H9 (cell line): Measurements from ENCODE around the gene ZNF296. TPM values are rescaled to one million over a fixed set of nuclear protein-coding genes. Genes with fewer than 3 reads are reported as not detected.

Source experiments
- DNase-seq: peaks from one replicate; pipeline ENCODE4 v3.0.0-alpha.2; 2017
- H2AFZ ChIP-seq: one replicate; pipeline ENCODE4 v1.6.1; 2013; ENCODE audit warnings: mild to moderate bottlenecking, low read length, control low read depth, moderate library complexity
- H2AK5ac ChIP-seq: 2 replicates; pipeline ENCODE4 v1.6.1; 2013; ENCODE audit warnings: low read length, control low read depth, mixed read lengths; ENCODE audit not compliant: insufficient read length
- H2BK120ac ChIP-seq: one replicate; pipeline ENCODE4 v1.6.1; 2013; ENCODE audit warnings: low read depth, mild to moderate bottlenecking, low read length, control low read depth, inconsistent platforms; ENCODE audit not compliant: poor library complexity, severe bottlenecking
- H2BK12ac ChIP-seq: 2 replicates; pipeline ENCODE4 v1.6.1; 2013; ENCODE audit warnings: low read length, control low read depth, mixed read lengths, low read depth; ENCODE audit not compliant: insufficient read length
- H2BK15ac ChIP-seq: 2 replicates; pipeline ENCODE4 v1.6.1; 2013; ENCODE audit warnings: low read depth, low read length, control low read depth
- H2BK20ac ChIP-seq: one replicate; pipeline ENCODE4 v1.6.1; 2013; ENCODE audit warnings: low read depth, mild to moderate bottlenecking, low read length, control low read depth, inconsistent platforms; ENCODE audit not compliant: poor library complexity, severe bottlenecking
- H2BK5ac ChIP-seq: 2 replicates; pipeline ENCODE4 v1.6.1; 2013; ENCODE audit warnings: low read length, control low read depth, mixed read lengths; ENCODE audit not compliant: insufficient read length
- H3K14ac ChIP-seq: 2 replicates; pipeline ENCODE4 v1.6.1; 2013; ENCODE audit warnings: low read length, control low read depth; ENCODE audit not compliant: insufficient read depth
- H3K18ac ChIP-seq: 2 replicates; pipeline ENCODE4 v1.6.1; 2013; ENCODE audit warnings: low read depth, mild to moderate bottlenecking, mixed read lengths, low read length, control low read depth; ENCODE audit not compliant: insufficient read length
- H3K23ac ChIP-seq: 2 replicates; pipeline ENCODE4 v1.6.1; 2013; ENCODE audit warnings: low read length, control low read depth, mixed read lengths, low read depth; ENCODE audit not compliant: insufficient read length
- H3K23me2 ChIP-seq: 2 replicates; pipeline ENCODE4 v1.6.1; 2013; ENCODE audit warnings: low read depth, mild to moderate bottlenecking, mixed read lengths, low read length, control low read depth; ENCODE audit not compliant: insufficient read length, poor library complexity, severe bottlenecking
- H3K27ac ChIP-seq: 2 replicates; pipeline ENCODE4 v1.5.1; 2013; ENCODE audit warnings: low read length, control low read depth, mixed read lengths, low read depth; ENCODE audit not compliant: insufficient read length
- H3K27me3 ChIP-seq: 2 replicates; pipeline ENCODE4 v1.6.1; 2013; ENCODE audit warnings: low read length, control low read depth, inconsistent platforms; ENCODE audit not compliant: insufficient read depth
- H3K4ac ChIP-seq: 2 replicates; pipeline ENCODE4 v1.6.1; 2013; ENCODE audit warnings: low read depth, mild to moderate bottlenecking, control low read depth, inconsistent platforms, low read length, moderate library complexity
- H3K4me1 ChIP-seq: 2 replicates; pipeline ENCODE4 v1.6.1; 2013; ENCODE audit warnings: low read length, control low read depth, inconsistent platforms; ENCODE audit not compliant: insufficient read depth
- H3K4me2 ChIP-seq: 2 replicates; pipeline ENCODE4 v1.6.1; 2013; ENCODE audit warnings: low read length, control low read depth, mixed read lengths; ENCODE audit not compliant: insufficient read length, insufficient read depth
- H3K56ac ChIP-seq: 2 replicates; pipeline ENCODE4 v1.6.1; 2013; ENCODE audit warnings: low read depth, mild to moderate bottlenecking, mixed read lengths, low read length, control low read depth; ENCODE audit not compliant: insufficient read length
- H3K79me1 ChIP-seq: 2 replicates; pipeline ENCODE4 v1.6.1; 2013; ENCODE audit warnings: low read depth, mild to moderate bottlenecking, moderate library complexity, low read length, control low read depth, inconsistent platforms; ENCODE audit not compliant: insufficient read depth, poor library complexity, severe bottlenecking
- H3K79me2 ChIP-seq: 2 replicates; pipeline ENCODE4 v1.6.1; 2013; ENCODE audit warnings: low read length, control low read depth, inconsistent platforms; ENCODE audit not compliant: insufficient read depth
- H3K9ac ChIP-seq: 2 replicates; pipeline ENCODE4 v1.6.1; 2013; ENCODE audit warnings: low read length, control low read depth, mixed read lengths; ENCODE audit not compliant: insufficient read length; ENCODE audit errors: extremely low read depth
- H3K9me3 ChIP-seq: one replicate; pipeline ENCODE4 v1.6.1; 2013; ENCODE audit warnings: low read depth, low read length, inconsistent platforms; ENCODE audit not compliant: control insufficient read depth
- H3T11ph ChIP-seq: one replicate; pipeline ENCODE4 v1.6.1; 2013; ENCODE audit warnings: mild to moderate bottlenecking, low read length, control low read depth, inconsistent platforms
- H4K20me1 ChIP-seq: one replicate; pipeline ENCODE4 v1.6.1; 2013; ENCODE audit not compliant: control insufficient read depth, insufficient read length, insufficient read depth
- H4K5ac ChIP-seq: 2 replicates; pipeline ENCODE4 v1.6.1; 2013; ENCODE audit warnings: low read depth, mild to moderate bottlenecking, mixed read lengths, low read length, control low read depth; ENCODE audit not compliant: insufficient read length
- H4K8ac ChIP-seq: replicated peaks from 2 replicates; pipeline ENCODE4 v1.6.1; 2013; ENCODE audit warnings: low read length, control low read depth, mixed read lengths, low read depth; ENCODE audit not compliant: insufficient read length
- H4K91ac ChIP-seq: 2 replicates; pipeline ENCODE4 v1.6.1; 2013; ENCODE audit warnings: low read depth, mild to moderate bottlenecking, moderate library complexity, mixed read lengths, low read length, control low read depth; ENCODE audit not compliant: insufficient read length
- H3K27ac Mint-ChIP-seq, 3 experiments: 2 replicates in 2 of 3; 3 replicates in 1 of 3; pipeline ENCODE4 v1.8.0; 2020 to 2021; ENCODE audit warnings: mixed read lengths in 3 of 3, mild to moderate bottlenecking in 1 of 3, moderate library complexity in 1 of 3
- H3K27me3 Mint-ChIP-seq: 2 replicates; pipeline ENCODE4 v1.8.0; 2021; ENCODE audit warnings: low read depth, mild to moderate bottlenecking, moderate library complexity, mixed read lengths
- H3K36me3 Mint-ChIP-seq, 3 experiments: 2 replicates in 2 of 3; 3 replicates in 1 of 3; pipeline ENCODE4 v1.8.0; 2020 to 2021; ENCODE audit warnings: low read depth in 3 of 3, mixed read lengths in 3 of 3; ENCODE audit not compliant: insufficient read depth in 1 of 3
- H3K4me1 Mint-ChIP-seq, 2 experiments: 2 replicates each; pipeline ENCODE4 v1.8.0; 2020; ENCODE audit warnings: mixed read lengths in 2 of 2
- H3K4me3 Mint-ChIP-seq, 2 experiments: 2 replicates in 1 of 2; 3 replicates in 1 of 2; pipeline ENCODE4 v1.8.0; 2020 to 2021; ENCODE audit warnings: mild to moderate bottlenecking in 2 of 2, mixed read lengths in 2 of 2, moderate library complexity in 1 of 2
- H3K9me3 Mint-ChIP-seq, 2 experiments: 2 replicates in 1 of 2; 3 replicates in 1 of 2; pipeline ENCODE4 v1.8.0; 2020; ENCODE audit warnings: mild to moderate bottlenecking in 2 of 2, mixed read lengths in 2 of 2, moderate library complexity in 1 of 2
- CTCF ChIP-seq: fragments of 200-600 bp; sonication (generic); conservative IDR thresholded peaks from 3 replicates; pipeline ENCODE4 v1.8.0; 2021; ENCODE audit warnings: antibody characterized with exemption, mild to moderate bottlenecking
- WGBS: extraction: QIAGEN DNeasy Blood & Tissue Kit; methylation state at CpG from one replicate; pipeline ENCODE4 v1.1.7; 2013; ENCODE audit warnings: missing lambda C conversion rate, low lambda C conversion rate, mixed read lengths; ENCODE audit not compliant: insufficient read length; ENCODE audit errors: extremely low coverage; 5-methylcytosine and 5-hydroxymethylcytosine counted together
- total RNA-seq: library from RNA; stranded (reverse); gene quantifications from 2 replicates; pipeline ENCODE4 v1.2.1, GENCODE V29; 2021

ZNF296 gene
- total RNA-seq, 1 experiment from 2014 or later, result 14.8 TPM

GRCh38 chr19:45037393-45038169 lies 38.7 kb downstream of the ZNF296 start:
- Histone ChIP-seq H4K20me1 (no peaks in the 10 kb centered on the region), H4K91ac (no peak overlapping the region), H2BK12ac (no peak overlapping the region), H3T11ph (no peak overlapping the region), H4K8ac (no peak overlapping the region), H2BK15ac (no peak overlapping the region), H2BK120ac (no peak overlapping the region), H3K18ac (no peak overlapping the region), H3K9ac (no peak overlapping the region), H2AK5ac (no peak overlapping the region), H3K79me1 (peaks cover 14% of the 10 kb centered on the region), H3K56ac (no peak overlapping the region), H2AFZ (no peak overlapping the region), H3K9me3 (no peaks in the 10 kb centered on the region), H3K23me2 (peaks cover 6% of the 10 kb centered on the region), H3K14ac (no peak overlapping the region), H4K5ac (no peak overlapping the region), H3K4me1 (no peaks in the 10 kb centered on the region; the same call in 1 of the 2 replicates), H3K27ac (no peak overlapping the region), H2BK20ac (no peak overlapping the region), H3K27me3 (no peaks in the 10 kb centered on the region), H3K4ac (no peak overlapping the region), H2BK5ac (no peak overlapping the region), H3K23ac (no peak overlapping the region), H3K79me2 (peaks cover 10% of the 10 kb centered on the region; the same call in 1 of the 2 replicates), H3K4me2 (no peak overlapping the region)
- Mint-ChIP-seq H3K4me3 (peak overlapping the region in 1 of 2 experiments; percentile 61; a peak in 2 of 5 replicates), H3K36me3 (peaks cover 18 to 50% (median 36%) of the 10 kb centered on the region in 3 experiments; a peak in 6 of 7 replicates), H3K4me1 (peaks cover 10 to 13% of the 10 kb centered on the region in 2 experiments), H3K27ac (no peak overlapping the region), H3K27me3 (no peaks in the 10 kb centered on the region), H3K9me3 (no peaks in the 10 kb centered on the region; a peak in 2 of 5 replicates)
- DNase-seq, result no peak
- TF ChIP-seq CTCF, result 0 out of 3 replicates have a peak, but pooled peaks have one; percentile 16
- no CpG with 5 or more reads among the region's 37 CpGs for WGBS
